ENCODE results near the gene CDADC1. TPM values are rescaled to one million over a fixed set of nuclear protein-coding genes. Genes with fewer than 3 reads are reported as not detected.

Gene CDADC1
- total and polyA plus RNA-seq, 2 of the 13 experiments (the other 11 are each of a cell fraction or from before 2014, with no cell fraction given), result 2.4 to 9.0 TPM

DNA sequence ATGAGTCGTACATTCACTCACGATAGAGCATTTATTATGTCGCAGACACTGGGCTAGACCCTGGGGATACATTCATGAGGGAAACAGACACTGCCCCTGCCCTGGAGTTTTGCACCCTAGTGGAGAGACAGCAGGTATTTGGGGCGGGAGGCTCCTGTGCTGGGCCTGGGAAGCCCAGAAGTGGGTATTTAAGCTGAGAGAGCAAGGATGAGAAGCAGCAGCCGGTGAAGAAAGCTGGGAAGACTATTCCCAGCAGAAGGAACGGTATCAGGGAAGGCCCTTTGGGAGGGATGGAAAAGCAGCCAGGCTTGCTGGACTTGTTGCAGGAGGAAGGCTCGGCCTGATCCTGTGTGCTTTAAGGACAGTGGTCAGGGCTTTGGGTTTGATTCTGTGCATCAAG, 54.5 kb downstream of the CDADC1 start:
- no peak overlapping the region for H3K4me3 ChIP-seq (replicated peaks in 1 of 3; ENCODE audit: insufficient read depth in 1 of 3, low read depth in 2 of 3, low read length in 3 of 3)
- ChIA-PET POLR2A (interaction anchor here (0.7 kb wide), 1 partner anchor 174 kb away, joined by 3 read pairs; no protein-coding TSS in a partner anchor), CTCF (ENCODE audit: low intra/inter-chr PET ratio, low total read pairs) (no interaction called here)
- no peak overlapping the region for H3K9ac ChIP-seq (ENCODE audit: insufficient read depth, low read depth, low read length)
- no peak overlapping the region for H2AFZ ChIP-seq (ENCODE audit: low read length)
- no peaks in the 10 kb centered on the region for H4K20me1 ChIP-seq (ENCODE audit: insufficient read depth, low read length)
- no peak for FAIRE-seq
- TF ChIP-seq SATB2 (CRISPR knock-in tag; IDR thresholded peaks at IDR 0.05) (no peak), SSRP1 (CRISPR knock-in tag; IDR thresholded peaks at IDR 0.05) (no peak), RXRA (CRISPR knock-in tag; IDR thresholded peaks at IDR 0.05) (no peak), SOX5 (CRISPR knock-in tag; IDR thresholded peaks at IDR 0.05; ENCODE audit: borderline replicate concordance) (no peak), ISX (CRISPR knock-in tag; conservative IDR thresholded peaks at IDR 0.05) (no peak), KLF13 (CRISPR knock-in tag; IDR thresholded peaks at IDR 0.05) (no peak), MZF1 (CRISPR knock-in tag; IDR thresholded peaks at IDR 0.05; ENCODE audit: borderline replicate concordance) (no peak), POLR2AphosphoS5 (IDR thresholded peaks at IDR 0.05; ENCODE audit: low read depth, low read length) (no peak), RCOR2 (CRISPR knock-in tag; IDR thresholded peaks at IDR 0.05) (no peak), SNRNP70 (IDR thresholded peaks at IDR 0.05; ENCODE audit: low read depth, low read length) (no peak)
- TF ChIP-seq, protein P1, sequence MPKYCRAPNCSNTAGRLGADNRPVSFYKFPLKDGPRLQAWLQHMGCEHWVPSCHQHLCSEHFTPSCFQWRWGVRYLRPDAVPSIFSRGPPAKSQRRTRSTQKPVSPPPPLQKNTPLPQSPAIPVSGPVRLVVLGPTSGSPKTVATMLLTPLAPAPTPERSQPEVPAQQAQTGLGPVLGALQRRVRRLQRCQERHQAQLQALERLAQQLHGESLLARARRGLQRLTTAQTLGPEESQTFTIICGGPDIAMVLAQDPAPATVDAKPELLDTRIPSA (CRISPR knock-in tag; IDR thresholded peaks at IDR 0.05; ENCODE audit: borderline replicate concordance), result no peak
- TF ChIP-seq, protein P2, sequence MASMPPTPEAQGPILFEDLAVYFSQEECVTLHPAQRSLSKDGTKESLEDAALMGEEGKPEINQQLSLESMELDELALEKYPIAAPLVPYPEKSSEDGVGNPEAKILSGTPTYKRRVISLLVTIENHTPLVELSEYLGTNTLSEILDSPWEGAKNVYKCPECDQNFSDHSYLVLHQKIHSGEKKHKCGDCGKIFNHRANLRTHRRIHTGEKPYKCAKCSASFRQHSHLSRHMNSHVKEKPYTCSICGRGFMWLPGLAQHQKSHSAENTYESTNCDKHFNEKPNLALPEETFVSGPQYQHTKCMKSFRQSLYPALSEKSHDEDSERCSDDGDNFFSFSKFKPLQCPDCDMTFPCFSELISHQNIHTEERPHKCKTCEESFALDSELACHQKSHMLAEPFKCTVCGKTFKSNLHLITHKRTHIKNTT (CRISPR knock-in tag; IDR thresholded peaks at IDR 0.05), result no peak
- BruUV-seq (replicated peaks), result no TSS peak
- H3K4me1 ChIP-seq (ENCODE audit: insufficient read depth, low read length), result peaks cover 79% of the 10 kb centered on the region
- no peaks in the 10 kb centered on the region for H3K79me2 ChIP-seq (ENCODE audit: insufficient read depth, low read length)
- intact Hi-C loops (cut with micrococcal nuclease; ENCODE audit: unreplicated experiment), result loop anchor here (5.0 kb wide), 2 partner anchors 70 to 140 kb away; partner anchors contain the start of genes CAB39L and SETDB2
- in situ Hi-C loops (cut with HindIII; ENCODE audit: extremely low pct_ligation_motif_present, low pct_unique_long_range_greater_than_20kb), result loop anchor here (5.0 to 10.0 kb wide), 2 partner anchors 123 to 305 kb away; no protein-coding TSS in a partner anchor
- ATAC-seq, result no peak
- H3K36me3 ChIP-seq (replicated peaks in 1 of 2; ENCODE audit: control insufficient read depth in 1 of 2, insufficient read depth in 2 of 2, low read length in 2 of 2), result no peaks in the 10 kb centered on the region
- no peak overlapping the region for H3K27ac ChIP-seq (ENCODE audit: extremely low read length, insufficient read depth, low read length)
- H3K27me3 ChIP-seq (ENCODE audit: control insufficient read depth in 1 of 2, insufficient read depth in 2 of 2, low read length in 2 of 2), result no peaks in the 10 kb centered on the region
- WGBS (ENCODE audit: low lambda C conversion rate), result 73% methylated on average over 6 of the region's 7 CpGs
- no peak overlapping the region for H3K4me2 ChIP-seq (ENCODE audit: low read depth, low read length)
- H3K9me3 ChIP-seq (ENCODE audit: low read length), result no peaks in the 10 kb centered on the region
- DNase-seq (ENCODE audit: low spot score), result no peak

All from HepG2 (cell line).